SK-N-MC (cell line): ENCODE data around the gene BCAS1.

Experiments
- EZH2 ChIP-seq: fragments of 200-600 bp; sonication (generic); IDR thresholded peaks from one replicate; pipeline ENCODE4 v1.6.1; 2017; ENCODE audit warnings: antibody characterized with exemption
- FOXP2 ChIP-seq: optimal IDR thresholded peaks from 2 replicates; pipeline ENCODE3; 2011; ENCODE audit warnings: mild to moderate bottlenecking, moderate library complexity; ENCODE audit not compliant: insufficient read depth; ENCODE audit errors: extremely low read length, control extremely low read depth
- POLR2AphosphoS5 ChIP-seq: IDR thresholded peaks from 2 replicates; pipeline ENCODE4 v1.6.1; 2012; ENCODE audit warnings: mild to moderate bottlenecking, low read depth, low read length, borderline replicate concordance

DNA sequence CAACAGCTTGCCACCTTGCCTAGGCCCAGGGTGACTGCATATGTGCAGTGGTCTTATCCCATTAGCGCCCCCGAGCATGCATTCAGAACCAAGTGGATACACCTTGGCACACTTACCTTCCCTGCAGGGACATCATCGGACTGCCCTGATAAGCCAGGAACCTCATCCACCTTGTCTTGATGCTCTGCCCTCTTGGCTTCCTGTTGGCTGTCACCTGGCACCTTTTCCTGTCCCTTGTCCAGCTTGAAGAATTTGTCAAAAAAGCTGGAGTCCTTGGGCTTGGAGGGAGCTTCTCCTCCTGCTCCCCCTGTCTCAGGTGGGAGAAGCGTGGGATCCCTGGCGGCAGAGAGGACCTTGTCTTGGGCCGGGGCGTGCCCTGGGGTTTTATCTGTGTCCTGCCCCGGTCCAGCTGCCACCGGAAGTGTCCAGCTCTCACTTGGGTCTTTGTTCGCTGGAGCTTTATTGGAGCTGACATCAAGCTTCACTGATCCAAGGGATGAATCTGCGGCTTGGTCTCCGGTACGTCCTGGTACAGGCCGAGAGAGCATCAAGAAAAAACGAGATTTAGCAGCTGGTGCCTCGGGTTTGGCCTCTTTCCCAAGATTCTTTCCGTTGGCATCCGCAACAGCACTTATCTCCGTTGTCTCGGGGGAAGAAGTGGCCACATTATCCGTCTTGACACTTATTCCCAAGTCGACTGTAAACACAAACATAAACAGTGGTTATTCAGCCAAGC, 42.0 kb downstream of the BCAS1 start:
- TF ChIP-seq EZH2 (no peak), POLR2AphosphoS5 (no peak), FOXP2 (no peak)
